Measurements from ENCODE around the gene LTBP3. TPM values are rescaled to one million over a fixed set of nuclear protein-coding genes. Genes with fewer than 3 reads are reported as not detected.

LTBP3 gene
- total RNA-seq, 2 experiments from 2014 or later: 11.2 to 13.8 TPM

DNA sequence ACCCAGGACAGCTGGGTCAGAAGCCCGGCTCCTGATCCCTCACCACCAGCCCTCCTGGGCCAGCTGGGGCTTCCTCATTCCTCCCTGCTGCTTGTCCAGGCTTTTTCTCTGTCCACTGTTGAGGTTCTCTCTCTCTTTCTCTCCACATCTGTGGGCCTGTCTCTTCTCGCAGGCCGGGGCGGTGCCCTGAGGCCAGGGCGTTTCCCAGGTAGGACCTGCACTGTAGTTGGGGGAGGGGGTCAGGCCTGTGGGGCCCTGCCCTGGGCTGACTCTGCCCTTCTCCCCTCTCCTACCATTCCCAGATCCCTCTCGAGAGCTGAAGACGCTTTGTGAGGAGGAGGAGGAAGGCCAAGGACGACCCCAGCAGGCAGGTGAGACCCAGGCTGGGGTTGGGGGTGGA lies 22.6 kb upstream of the LTBP3 start:
- ChIA-PET CTCF (ENCODE audit: unreplicated experiment) (no interaction called here), POLR2A (no interaction called here)
- no peak overlapping the region for H3K4me2 ChIP-seq (ENCODE audit: low read length)
- TF ChIP-seq EZH2phosphoT487 (IDR thresholded peaks at IDR 0.05; ENCODE audit: borderline replicate concordance, low read depth, low read length): no peak
- H3K79me2 ChIP-seq (ENCODE audit: insufficient read depth, low read depth, low read length): peaks cover 9% of the 10 kb centered on the region; the same call in 1 of the 2 replicates
- H3K4me1 ChIP-seq (ENCODE audit: insufficient read depth, low read length, poor library complexity, severe bottlenecking): peaks cover 20% of the 10 kb centered on the region
- intact Hi-C loops (cut with micrococcal nuclease; ENCODE audit: unreplicated experiment): no loop called here
- H3K36me3 ChIP-seq (ENCODE audit: insufficient read depth, low read length): peaks cover 26% of the 10 kb centered on the region
- no TSS peak for BruUV-seq (replicated peaks)
- no peak overlapping the region for H3K27ac ChIP-seq (ENCODE audit: low read depth, low read length, poor library complexity, severe bottlenecking)
- no peak for DNase-seq (ENCODE audit: low spot score)
- H2AFZ ChIP-seq (ENCODE audit: low read length): no peak overlapping the region
- no peaks in the 10 kb centered on the region for H4K20me1 ChIP-seq (ENCODE audit: insufficient read depth, low read length)
- no peaks in the 10 kb centered on the region for H3K9me3 ChIP-seq (ENCODE audit: low read length)
- no peaks in the 10 kb centered on the region for H3K9me2 ChIP-seq (ENCODE audit: insufficient read depth, low read length)
- no peak overlapping the region for H3K4me3 ChIP-seq (ENCODE audit: low read depth, low read length, poor library complexity, severe bottlenecking)

GRCh38 chr11:65580031-65580692 lies 22.0 kb upstream of the LTBP3 start:
- no peaks in the 10 kb centered on the region for H3K9me2 ChIP-seq (ENCODE audit: insufficient read depth, low read length)
- intact Hi-C loops (cut with micrococcal nuclease; ENCODE audit: unreplicated experiment): no loop called here
- no peaks in the 10 kb centered on the region for H4K20me1 ChIP-seq (ENCODE audit: insufficient read depth, low read length)
- H3K4me1 ChIP-seq (ENCODE audit: insufficient read depth, low read length, poor library complexity, severe bottlenecking): peaks cover 25% of the 10 kb centered on the region
- H2AFZ ChIP-seq (ENCODE audit: low read length): no peak overlapping the region
- no TSS peak for BruUV-seq (replicated peaks)
- no peak overlapping the region for H3K4me3 ChIP-seq (ENCODE audit: low read depth, low read length, poor library complexity, severe bottlenecking)
- no peak for DNase-seq (ENCODE audit: low spot score)
- TF ChIP-seq, protein P1, sequence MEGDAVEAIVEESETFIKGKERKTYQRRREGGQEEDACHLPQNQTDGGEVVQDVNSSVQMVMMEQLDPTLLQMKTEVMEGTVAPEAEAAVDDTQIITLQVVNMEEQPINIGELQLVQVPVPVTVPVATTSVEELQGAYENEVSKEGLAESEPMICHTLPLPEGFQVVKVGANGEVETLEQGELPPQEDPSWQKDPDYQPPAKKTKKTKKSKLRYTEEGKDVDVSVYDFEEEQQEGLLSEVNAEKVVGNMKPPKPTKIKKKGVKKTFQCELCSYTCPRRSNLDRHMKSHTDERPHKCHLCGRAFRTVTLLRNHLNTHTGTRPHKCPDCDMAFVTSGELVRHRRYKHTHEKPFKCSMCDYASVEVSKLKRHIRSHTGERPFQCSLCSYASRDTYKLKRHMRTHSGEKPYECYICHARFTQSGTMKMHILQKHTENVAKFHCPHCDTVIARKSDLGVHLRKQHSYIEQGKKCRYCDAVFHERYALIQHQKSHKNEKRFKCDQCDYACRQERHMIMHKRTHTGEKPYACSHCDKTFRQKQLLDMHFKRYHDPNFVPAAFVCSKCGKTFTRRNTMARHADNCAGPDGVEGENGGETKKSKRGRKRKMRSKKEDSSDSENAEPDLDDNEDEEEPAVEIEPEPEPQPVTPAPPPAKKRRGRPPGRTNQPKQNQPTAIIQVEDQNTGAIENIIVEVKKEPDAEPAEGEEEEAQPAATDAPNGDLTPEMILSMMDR (conservative IDR thresholded peaks at IDR 0.05; ENCODE audit: low read length): no peak
- TF ChIP-seq EZH2phosphoT487 (IDR thresholded peaks at IDR 0.05; ENCODE audit: borderline replicate concordance, low read depth, low read length): no peak
- H3K4me2 ChIP-seq (ENCODE audit: low read length): no peak overlapping the region
- no peak overlapping the region for H3K27ac ChIP-seq (ENCODE audit: low read depth, low read length, poor library complexity, severe bottlenecking)
- H3K36me3 ChIP-seq (ENCODE audit: insufficient read depth, low read length): peaks cover 23% of the 10 kb centered on the region
- peaks cover 9% of the 10 kb centered on the region; the same call in 1 of the 2 replicates for H3K79me2 ChIP-seq (ENCODE audit: insufficient read depth, low read depth, low read length)
- H3K9me3 ChIP-seq (ENCODE audit: low read length): no peaks in the 10 kb centered on the region
- ChIA-PET CTCF (ENCODE audit: unreplicated experiment) (no interaction called here), POLR2A (interaction anchor here (1.3 kb wide), 1 partner anchor 7 kb away, joined by 7 read pairs; no protein-coding TSS in a partner anchor)

- H3K4me2 ChIP-seq (ENCODE audit: low read length): no peak overlapping the region
- ChIA-PET POLR2A (interaction anchor here (1.3 kb wide), 1 partner anchor 8 kb away, joined by 7 read pairs; no protein-coding TSS in a partner anchor), CTCF (ENCODE audit: unreplicated experiment) (no interaction called here)
- no peak overlapping the region for H3K27ac ChIP-seq (ENCODE audit: low read depth, low read length, poor library complexity, severe bottlenecking)
- H3K79me2 ChIP-seq (ENCODE audit: insufficient read depth, low read depth, low read length): peaks cover 9% of the 10 kb centered on the region; the same call in 1 of the 2 replicates
- TF ChIP-seq, protein P1 (conservative IDR thresholded peaks at IDR 0.05; ENCODE audit: low read length): no peak
- TF ChIP-seq EZH2phosphoT487 (IDR thresholded peaks at IDR 0.05; ENCODE audit: borderline replicate concordance, low read depth, low read length): no peak
- H3K4me3 ChIP-seq (ENCODE audit: low read depth, low read length, poor library complexity, severe bottlenecking): no peak overlapping the region
- no peak overlapping the region for H2AFZ ChIP-seq (ENCODE audit: low read length)
- no TSS peak for BruUV-seq (replicated peaks)
- H3K4me1 ChIP-seq (ENCODE audit: insufficient read depth, low read length, poor library complexity, severe bottlenecking): peaks cover 32% of the 10 kb centered on the region
- intact Hi-C loops (cut with micrococcal nuclease; ENCODE audit: unreplicated experiment): loop anchor here (10.0 kb wide), 1 partner anchor 724 kb away; no protein-coding TSS in a partner anchor
- no peaks in the 10 kb centered on the region for H4K20me1 ChIP-seq (ENCODE audit: insufficient read depth, low read length)
- no peaks in the 10 kb centered on the region for H3K9me3 ChIP-seq (ENCODE audit: low read length)
- no peaks in the 10 kb centered on the region for H3K9me2 ChIP-seq (ENCODE audit: insufficient read depth, low read length)
- peaks cover 22% of the 10 kb centered on the region for H3K36me3 ChIP-seq (ENCODE audit: insufficient read depth, low read length)
- no peak for DNase-seq (ENCODE audit: low spot score)
Measured at GRCh38 chr11:65579291-65579690, 21.1 kb upstream of the LTBP3 start.

Data from OCI-LY7 (cell line).